NB4 (cell line): Measurements from ENCODE around the gene DNAH7.

Experiments used
- MYC ChIP-seq: IDR thresholded peaks from 2 replicates; pipeline ENCODE4 v1.6.1; 2011; ENCODE audit warnings: low read depth, low read length
- POLR2A ChIP-seq: IDR thresholded peaks from 2 replicates; pipeline ENCODE4 v1.6.1; 2011; ENCODE audit warnings: mild to moderate bottlenecking; ENCODE audit not compliant: insufficient read length; ENCODE audit errors: extremely low read depth
- TF ChIP-seq, protein P1 (sequence below): IDR thresholded peaks from one replicate; pipeline ENCODE4 v1.5.1; 2012; ENCODE audit warnings: low read depth, low read length

DNA sequence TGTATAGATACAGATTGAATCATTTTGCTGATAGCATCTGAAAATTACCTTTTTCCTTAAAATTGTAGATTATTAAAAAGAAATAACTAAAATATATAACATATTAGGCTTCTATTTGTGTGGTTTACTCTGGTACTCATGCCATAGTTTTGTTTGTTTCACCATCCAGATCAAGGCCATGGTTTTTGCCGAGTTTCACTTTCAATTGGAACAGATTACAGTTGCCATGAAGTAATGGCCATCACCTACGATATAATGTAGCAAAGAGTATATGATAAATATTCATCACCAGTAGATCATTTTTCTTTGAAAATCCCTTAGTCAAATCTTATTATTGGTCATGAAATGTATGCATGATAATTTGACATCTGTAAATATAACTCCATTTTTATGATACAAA is 11.9 kb upstream of the DNAH7 start:
- TF ChIP-seq, protein P1, sequence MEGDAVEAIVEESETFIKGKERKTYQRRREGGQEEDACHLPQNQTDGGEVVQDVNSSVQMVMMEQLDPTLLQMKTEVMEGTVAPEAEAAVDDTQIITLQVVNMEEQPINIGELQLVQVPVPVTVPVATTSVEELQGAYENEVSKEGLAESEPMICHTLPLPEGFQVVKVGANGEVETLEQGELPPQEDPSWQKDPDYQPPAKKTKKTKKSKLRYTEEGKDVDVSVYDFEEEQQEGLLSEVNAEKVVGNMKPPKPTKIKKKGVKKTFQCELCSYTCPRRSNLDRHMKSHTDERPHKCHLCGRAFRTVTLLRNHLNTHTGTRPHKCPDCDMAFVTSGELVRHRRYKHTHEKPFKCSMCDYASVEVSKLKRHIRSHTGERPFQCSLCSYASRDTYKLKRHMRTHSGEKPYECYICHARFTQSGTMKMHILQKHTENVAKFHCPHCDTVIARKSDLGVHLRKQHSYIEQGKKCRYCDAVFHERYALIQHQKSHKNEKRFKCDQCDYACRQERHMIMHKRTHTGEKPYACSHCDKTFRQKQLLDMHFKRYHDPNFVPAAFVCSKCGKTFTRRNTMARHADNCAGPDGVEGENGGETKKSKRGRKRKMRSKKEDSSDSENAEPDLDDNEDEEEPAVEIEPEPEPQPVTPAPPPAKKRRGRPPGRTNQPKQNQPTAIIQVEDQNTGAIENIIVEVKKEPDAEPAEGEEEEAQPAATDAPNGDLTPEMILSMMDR, result no peak
- no peak for TF ChIP-seq POLR2A
- no peak for TF ChIP-seq MYC
